ENCODE data around the gene ASTL.
A peak's percentile ranks its signal among the peaks of the same experiment; 100 is the strongest.

ASTL gene

DNA sequence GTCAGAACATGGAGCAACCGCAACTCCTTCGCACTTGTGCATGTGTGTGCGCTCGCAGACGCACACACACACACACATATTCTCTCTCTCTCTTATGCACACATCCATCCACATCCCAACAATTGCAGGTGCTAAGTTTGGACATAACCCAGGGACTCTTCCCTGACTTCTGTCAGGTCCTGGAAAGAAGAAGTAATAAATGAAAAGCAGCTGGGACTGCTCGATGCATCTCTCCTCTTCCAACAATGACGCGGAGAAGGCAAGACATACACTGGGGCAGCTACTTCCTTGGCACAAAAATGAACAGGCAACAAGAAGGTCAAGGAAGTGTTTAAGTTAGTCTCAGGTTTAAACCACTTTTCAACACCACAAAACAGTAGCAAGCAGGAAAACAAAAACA is 46.7 kb upstream of the ASTL start:
- DNase-seq (no peak), ATAC-seq (ENCODE audit: insufficient read depth, low read depth) (no peak)
- Histone ChIP-seq H3K4me1 (ENCODE audit: insufficient read depth, low read length) (no peaks in the 10 kb centered on the region), H3K9me3 (ENCODE audit: insufficient read depth, low read length, severe bottlenecking) (no peaks in the 10 kb centered on the region), H3K27ac (ENCODE audit: low read length) (no peak overlapping the region), H2AFZ (ENCODE audit: low read depth, low read length) (no peak overlapping the region), H3K9ac (ENCODE audit: low read depth, low read length) (no peak overlapping the region), H3K4me2 (ENCODE audit: insufficient read depth, low read length) (no peak overlapping the region), H3K27me3 (ENCODE audit: insufficient read depth, low read length, poor library complexity) (no peaks in the 10 kb centered on the region), H4K20me1 (ENCODE audit: insufficient read depth, low read length) (peaks cover 7% of the 10 kb centered on the region; the same call in 1 of the 2 replicates), H3K36me3 (ENCODE audit: insufficient read depth, low read length) (peaks cover 52% of the 10 kb centered on the region), H3K79me2 (ENCODE audit: insufficient read depth, low read length) (no peaks in the 10 kb centered on the region), H3K4me3 (ENCODE audit: low read depth in 1 of 2, low read length in 2 of 2) (no peak overlapping the region)
- no peak for TF ChIP-seq EZH2 (IDR thresholded peaks at IDR 0.05; ENCODE audit: borderline replicate concordance, low read depth, low read length, severe bottlenecking)
- TF ChIP-seq, protein P1, sequence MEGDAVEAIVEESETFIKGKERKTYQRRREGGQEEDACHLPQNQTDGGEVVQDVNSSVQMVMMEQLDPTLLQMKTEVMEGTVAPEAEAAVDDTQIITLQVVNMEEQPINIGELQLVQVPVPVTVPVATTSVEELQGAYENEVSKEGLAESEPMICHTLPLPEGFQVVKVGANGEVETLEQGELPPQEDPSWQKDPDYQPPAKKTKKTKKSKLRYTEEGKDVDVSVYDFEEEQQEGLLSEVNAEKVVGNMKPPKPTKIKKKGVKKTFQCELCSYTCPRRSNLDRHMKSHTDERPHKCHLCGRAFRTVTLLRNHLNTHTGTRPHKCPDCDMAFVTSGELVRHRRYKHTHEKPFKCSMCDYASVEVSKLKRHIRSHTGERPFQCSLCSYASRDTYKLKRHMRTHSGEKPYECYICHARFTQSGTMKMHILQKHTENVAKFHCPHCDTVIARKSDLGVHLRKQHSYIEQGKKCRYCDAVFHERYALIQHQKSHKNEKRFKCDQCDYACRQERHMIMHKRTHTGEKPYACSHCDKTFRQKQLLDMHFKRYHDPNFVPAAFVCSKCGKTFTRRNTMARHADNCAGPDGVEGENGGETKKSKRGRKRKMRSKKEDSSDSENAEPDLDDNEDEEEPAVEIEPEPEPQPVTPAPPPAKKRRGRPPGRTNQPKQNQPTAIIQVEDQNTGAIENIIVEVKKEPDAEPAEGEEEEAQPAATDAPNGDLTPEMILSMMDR (IDR thresholded peaks at IDR 0.05; ENCODE audit: borderline replicate concordance, extremely low read depth, low read length, poor library complexity, severe bottlenecking) = no peak

DNA sequence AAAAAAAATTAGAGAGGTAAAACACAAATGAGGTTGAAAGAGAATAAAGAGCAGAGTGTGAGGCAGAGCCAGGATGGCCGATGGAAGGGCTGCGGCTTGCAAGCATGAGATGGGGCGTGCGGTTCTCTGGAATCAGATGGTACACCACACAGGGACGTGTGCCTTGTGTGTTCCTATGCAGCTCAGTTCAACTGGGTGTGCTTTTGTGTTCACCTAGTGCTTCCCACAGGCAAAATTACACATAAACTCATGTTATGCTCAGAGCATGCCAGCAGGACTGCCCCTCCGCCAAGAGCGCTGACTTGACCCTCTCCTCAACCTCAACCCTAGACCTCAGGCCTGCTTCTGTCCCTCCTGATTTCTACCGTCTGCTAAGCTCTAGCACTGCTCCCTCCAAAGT is 45.9 kb upstream of the ASTL start:
- no peak overlapping the region for H3K4me3 ChIP-seq (ENCODE audit: low read depth in 1 of 2, low read length in 2 of 2)
- no peak overlapping the region for H2AFZ ChIP-seq (ENCODE audit: low read depth, low read length)
- H3K36me3 ChIP-seq (ENCODE audit: insufficient read depth, low read length) = peaks cover 45% of the 10 kb centered on the region
- no peaks in the 10 kb centered on the region for H3K4me1 ChIP-seq (ENCODE audit: insufficient read depth, low read length)
- no peak for DNase-seq
- TF ChIP-seq, protein P1 (IDR thresholded peaks at IDR 0.05; ENCODE audit: borderline replicate concordance, extremely low read depth, low read length, poor library complexity, severe bottlenecking) = no peak
- no peak for TF ChIP-seq EZH2 (IDR thresholded peaks at IDR 0.05; ENCODE audit: borderline replicate concordance, low read depth, low read length, severe bottlenecking)
- no peak for ATAC-seq (ENCODE audit: insufficient read depth, low read depth)
- H3K79me2 ChIP-seq (ENCODE audit: insufficient read depth, low read length) = no peaks in the 10 kb centered on the region
- no peak overlapping the region for H3K9ac ChIP-seq (ENCODE audit: low read depth, low read length)
- no peak overlapping the region for H3K4me2 ChIP-seq (ENCODE audit: insufficient read depth, low read length)
- no peaks in the 10 kb centered on the region for H3K9me3 ChIP-seq (ENCODE audit: insufficient read depth, low read length, severe bottlenecking)
- no peaks in the 10 kb centered on the region for H3K27me3 ChIP-seq (ENCODE audit: insufficient read depth, low read length, poor library complexity)
- H4K20me1 ChIP-seq (ENCODE audit: insufficient read depth, low read length) = peaks cover 7% of the 10 kb centered on the region; the same call in 1 of the 2 replicates
- no peak overlapping the region for H3K27ac ChIP-seq (ENCODE audit: low read length)

DNA sequence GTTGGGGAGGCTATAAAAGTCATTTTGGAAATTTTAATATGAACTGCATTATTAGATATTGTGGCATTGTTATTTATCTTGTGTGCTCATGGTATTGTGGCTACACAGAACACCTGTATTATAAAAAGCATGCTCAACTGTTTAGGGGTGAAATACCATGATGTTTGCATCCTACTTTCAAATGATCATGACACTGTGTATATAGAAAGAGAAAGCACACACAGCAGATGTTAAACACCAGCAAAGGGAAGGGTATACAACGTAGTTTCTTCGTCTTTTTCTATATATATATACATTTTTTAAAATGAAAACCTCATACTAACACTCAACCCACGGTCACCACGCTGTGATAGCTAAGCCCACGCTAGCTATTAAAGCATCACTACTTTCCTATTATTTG is 43.2 kb upstream of the ASTL start:
- Histone ChIP-seq H3K79me2 (ENCODE audit: insufficient read depth, low read length) (no peaks in the 10 kb centered on the region), H3K27ac (ENCODE audit: low read length) (no peak overlapping the region), H3K9ac (ENCODE audit: low read depth, low read length) (no peak overlapping the region), H2AFZ (ENCODE audit: low read depth, low read length) (no peak overlapping the region), H3K4me2 (ENCODE audit: insufficient read depth, low read length) (no peak overlapping the region), H4K20me1 (ENCODE audit: insufficient read depth, low read length) (peaks cover under 1% of the 10 kb centered on the region; the same call in 1 of the 2 replicates), H3K36me3 (ENCODE audit: insufficient read depth, low read length) (peaks cover 25% of the 10 kb centered on the region), H3K9me3 (ENCODE audit: insufficient read depth, low read length, severe bottlenecking) (no peaks in the 10 kb centered on the region), H3K4me3 (ENCODE audit: low read depth in 1 of 2, low read length in 2 of 2) (no peak overlapping the region), H3K27me3 (ENCODE audit: insufficient read depth, low read length, poor library complexity) (no peaks in the 10 kb centered on the region), H3K4me1 (ENCODE audit: insufficient read depth, low read length) (no peaks in the 10 kb centered on the region)
- no peak for ATAC-seq (ENCODE audit: insufficient read depth, low read depth)
- no peak for DNase-seq
- no peak for TF ChIP-seq EZH2 (IDR thresholded peaks at IDR 0.05; ENCODE audit: borderline replicate concordance, low read depth, low read length, severe bottlenecking)
- TF ChIP-seq, protein P1 (IDR thresholded peaks at IDR 0.05; ENCODE audit: borderline replicate concordance, extremely low read depth, low read length, poor library complexity, severe bottlenecking) = no peak

DNA sequence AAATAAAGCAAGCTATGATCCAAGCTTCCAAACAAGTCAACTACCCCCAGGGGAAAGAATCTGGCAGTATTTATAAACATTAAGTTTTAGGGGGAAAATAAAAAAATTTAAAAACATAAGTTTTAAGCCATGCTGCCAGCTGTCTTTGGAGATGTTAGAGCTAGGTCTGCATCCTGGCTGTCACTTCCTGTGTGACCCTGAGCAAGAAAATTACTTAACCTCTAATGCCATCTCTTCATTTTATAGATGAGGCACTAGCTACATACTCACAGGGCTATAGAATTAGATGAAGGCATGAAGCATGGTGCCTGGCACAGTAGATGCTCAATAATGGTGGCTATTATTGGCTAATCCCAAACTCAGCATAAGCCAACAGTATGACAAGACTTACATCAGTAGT is 42.2 kb upstream of the ASTL start:
- Histone ChIP-seq H3K27me3 (ENCODE audit: insufficient read depth, low read length, poor library complexity) (no peaks in the 10 kb centered on the region), H3K4me3 (ENCODE audit: low read depth in 1 of 2, low read length in 2 of 2) (no peak overlapping the region), H4K20me1 (ENCODE audit: insufficient read depth, low read length) (no peaks in the 10 kb centered on the region; the same call in 1 of the 2 replicates), H3K79me2 (ENCODE audit: insufficient read depth, low read length) (no peaks in the 10 kb centered on the region), H3K36me3 (ENCODE audit: insufficient read depth, low read length) (peaks cover 15% of the 10 kb centered on the region), H2AFZ (ENCODE audit: low read depth, low read length) (no peak overlapping the region), H3K27ac (ENCODE audit: low read length) (no peak overlapping the region), H3K4me2 (ENCODE audit: insufficient read depth, low read length) (no peak overlapping the region), H3K9me3 (ENCODE audit: insufficient read depth, low read length, severe bottlenecking) (no peaks in the 10 kb centered on the region), H3K9ac (ENCODE audit: low read depth, low read length) (no peak overlapping the region), H3K4me1 (ENCODE audit: insufficient read depth, low read length) (no peaks in the 10 kb centered on the region)
- ATAC-seq (ENCODE audit: insufficient read depth, low read depth) (peak; percentile 55; the same call in 1 of the 3 replicates), DNase-seq (no peak)
- no peak for TF ChIP-seq EZH2 (IDR thresholded peaks at IDR 0.05; ENCODE audit: borderline replicate concordance, low read depth, low read length, severe bottlenecking)
- TF ChIP-seq, protein P1 (IDR thresholded peaks at IDR 0.05; ENCODE audit: borderline replicate concordance, extremely low read depth, low read length, poor library complexity, severe bottlenecking) = no peak

Data from DND-41 (cell line).